IMR-90 (cell line): Measurements from ENCODE around the gene ESRRB. TPM values are rescaled to one million over a fixed set of nuclear protein-coding genes. Genes with fewer than 3 reads are reported as not detected.

Source experiments
- ATAC-seq: fragments of 200-7000 bp; cut with Tn5 transposase; 2 replicates; pipeline ENCODE4 v1.9.1; 2020; ENCODE audit warnings: low read depth, mild to moderate bottlenecking, moderate library complexity
- BruUV-seq: library from RNA; stranded (reverse); fragments of 400-500 nt; replicated peaks from 2 replicates; lab custom pipeline; 2021; lab: Mats Ljungman, UMichigan
- CTCF ChIA-PET: fragments of 300-600 bp; formaldehyde crosslinking; extraction: SDS; loops from one replicate; lab custom pipeline; 2021; ENCODE audit warnings: antibody characterized with exemption; lab: Yijun Ruan, JAX
- POLR2A ChIA-PET: fragments of 300-600 bp; sonication (Branson Sonifier 250); formaldehyde crosslinking; loops from one replicate; lab custom pipeline; 2022; ENCODE audit warnings: antibody characterized with exemption; ENCODE audit not compliant: unreplicated experiment; lab: Charles Lee
- DNase-seq: peaks from one replicate; pipeline ENCODE4 v3.0.0; 2013
- H2AFZ ChIP-seq: replicated peaks from 2 replicates; pipeline ENCODE3; 2013; ENCODE audit warnings: low read length, mild to moderate bottlenecking; ENCODE audit not compliant: poor library complexity
- H2AK5ac ChIP-seq: 2 replicates; pipeline ENCODE4 v1.6.1; 2013; ENCODE audit warnings: low read depth, low read length, inconsistent platforms
- H2AK9ac ChIP-seq: replicated peaks from 2 replicates; pipeline ENCODE3; 2013; ENCODE audit warnings: mild to moderate bottlenecking, low read depth, low read length, moderate library complexity; ENCODE audit not compliant: poor library complexity
- H2BK120ac ChIP-seq: 2 replicates; pipeline ENCODE4 v1.6.1; 2013; ENCODE audit warnings: low read depth, low read length, inconsistent platforms
- H2BK15ac ChIP-seq: 3 replicates; pipeline ENCODE4 v1.6.1; 2013; ENCODE audit warnings: low read depth, low read length, inconsistent platforms
- H2BK20ac ChIP-seq: 2 replicates; pipeline ENCODE4 v1.6.1; 2013; ENCODE audit warnings: low read depth, mild to moderate bottlenecking, inconsistent platforms, low read length, moderate library complexity
- H2BK5ac ChIP-seq: 2 replicates; pipeline ENCODE4 v1.6.1; 2013; ENCODE audit warnings: mild to moderate bottlenecking, low read depth, low read length, inconsistent platforms; ENCODE audit not compliant: poor library complexity, severe bottlenecking
- H3K14ac ChIP-seq: replicated peaks from 2 replicates; pipeline ENCODE4 v1.6.1; 2013; ENCODE audit warnings: low read depth, low read length, inconsistent platforms
- H3K18ac ChIP-seq: 2 replicates; pipeline ENCODE4 v1.6.1; 2013; ENCODE audit warnings: low read depth, low read length, control low read depth
- H3K23ac ChIP-seq: 2 replicates; pipeline ENCODE4 v1.6.1; 2013; ENCODE audit warnings: low read depth, low read length, inconsistent platforms
- H3K27ac ChIP-seq: 2 replicates; pipeline ENCODE4 v1.5.1; 2013; ENCODE audit warnings: mild to moderate bottlenecking, control low read depth, low read length; ENCODE audit not compliant: insufficient read depth
- H3K27me3 ChIP-seq: 2 replicates; pipeline ENCODE4 v1.6.1; 2013; ENCODE audit warnings: low read length; ENCODE audit not compliant: control insufficient read depth, insufficient read depth
- H3K36me3 ChIP-seq: 2 replicates; pipeline ENCODE4 v1.6.1; 2013; ENCODE audit warnings: low read length, mixed read lengths; ENCODE audit not compliant: control insufficient read depth, insufficient read depth
- H3K4ac ChIP-seq: 2 replicates; pipeline ENCODE4 v1.6.1; 2013; ENCODE audit warnings: low read depth, low read length, inconsistent platforms
- H3K4me1 ChIP-seq: 2 replicates; pipeline ENCODE4 v1.6.1; 2013; ENCODE audit warnings: low read length, mixed read lengths; ENCODE audit not compliant: control insufficient read depth, insufficient read depth
- H3K4me2 ChIP-seq: 2 replicates; pipeline ENCODE4 v1.6.1; 2013; ENCODE audit warnings: low read depth, mild to moderate bottlenecking, control low read depth, low read length, moderate library complexity
- H3K4me3 ChIP-seq: 2 replicates; pipeline ENCODE4 v1.5.1; 2013; ENCODE audit warnings: low read depth, mild to moderate bottlenecking, control low read depth, low read length, moderate library complexity; ENCODE audit not compliant: insufficient read depth
- H3K56ac ChIP-seq: 2 replicates; pipeline ENCODE4 v1.6.1; 2013; ENCODE audit warnings: low read length, inconsistent platforms; ENCODE audit not compliant: insufficient read depth; ENCODE audit errors: extremely low read depth
- H3K79me1 ChIP-seq, 2 experiments: 2 replicates each; pipeline ENCODE4 v1.6.1; 2013; ENCODE audit warnings: low read length in 2 of 2, inconsistent platforms in 1 of 2, low read depth in 1 of 2
- H3K9ac ChIP-seq: 2 replicates; pipeline ENCODE4 v1.6.1; 2013; ENCODE audit warnings: low read depth, low read length, control low read depth
- H3K9me1 ChIP-seq: 2 replicates; pipeline ENCODE4 v1.6.1; 2013; ENCODE audit warnings: low read length, inconsistent platforms; ENCODE audit not compliant: insufficient read depth
- H3K9me3 ChIP-seq: 2 replicates; pipeline ENCODE4 v1.6.1; 2013; ENCODE audit warnings: low read length; ENCODE audit not compliant: control insufficient read depth, insufficient read depth
- H4K20me1 ChIP-seq: 2 replicates; pipeline ENCODE4 v1.6.1; 2013; ENCODE audit warnings: low read length, inconsistent platforms; ENCODE audit not compliant: insufficient read depth
- H4K5ac ChIP-seq: 2 replicates; pipeline ENCODE4 v1.6.1; 2013; ENCODE audit warnings: mild to moderate bottlenecking, low read depth, low read length, control low read depth
- H4K8ac ChIP-seq, 2 experiments: 2 replicates each; pipeline ENCODE4 v1.6.1; 2013; ENCODE audit warnings: low read depth in 2 of 2, low read length in 2 of 2, control low read depth in 1 of 2, inconsistent platforms in 1 of 2
- H4K91ac ChIP-seq: 2 replicates; pipeline ENCODE4 v1.6.1; 2013; ENCODE audit warnings: low read depth, low read length, inconsistent platforms; ENCODE audit not compliant: insufficient read depth
- BHLHE40 ChIP-seq: fragments of 150-350 bp; IDR thresholded peaks from 2 replicates; pipeline ENCODE4 v1.6.1; 2016; ENCODE audit warnings: mild to moderate bottlenecking, low read depth, low read length
- CEBPB ChIP-seq: IDR thresholded peaks from 2 replicates; pipeline ENCODE4 v1.6.1; 2012; ENCODE audit warnings: low read depth, low read length, improper control_type of control experiment
- CHD1 ChIP-seq: IDR thresholded peaks from 2 replicates; pipeline ENCODE4 v1.6.1; 2012; ENCODE audit warnings: low read depth, low read length, improper control_type of control experiment
- FOS ChIP-seq: fragments of 150-350 bp; IDR thresholded peaks from 2 replicates; pipeline ENCODE4 v1.6.1; 2016; ENCODE audit warnings: low read depth, low read length
- MAFK ChIP-seq: IDR thresholded peaks from 2 replicates; pipeline ENCODE4 v1.6.1; 2012; ENCODE audit warnings: low read depth, low read length, improper control_type of control experiment
- MAZ ChIP-seq: IDR thresholded peaks from 2 replicates; pipeline ENCODE4 v1.6.1; 2012; ENCODE audit warnings: low read depth, mild to moderate bottlenecking, low read length, improper control_type of control experiment, moderate library complexity, borderline replicate concordance
- MXI1 ChIP-seq: IDR thresholded peaks from 2 replicates; pipeline ENCODE4 v1.6.1; 2012; ENCODE audit warnings: low read depth, mild to moderate bottlenecking, low read length, moderate library complexity, borderline replicate concordance
- NFE2L2 ChIP-seq: fragments of 150-350 bp; IDR thresholded peaks from 2 replicates; pipeline ENCODE4 v1.6.1; 2016; ENCODE audit warnings: low read depth, mild to moderate bottlenecking, low read length
- POLR2A ChIP-seq: IDR thresholded peaks from 2 replicates; pipeline ENCODE4 v1.6.1; 2012; ENCODE audit warnings: mild to moderate bottlenecking, low read depth, low read length
- RAD21 ChIP-seq: IDR thresholded peaks from 2 replicates; pipeline ENCODE4 v1.6.1; 2012; ENCODE audit warnings: low read length, improper control_type of control experiment
- RCOR1 ChIP-seq: IDR thresholded peaks from 2 replicates; pipeline ENCODE4 v1.6.1; 2012; ENCODE audit warnings: mild to moderate bottlenecking, low read length, improper control_type of control experiment; ENCODE audit not compliant: insufficient replicate concordance
- RFX5 ChIP-seq: IDR thresholded peaks from 2 replicates; pipeline ENCODE4 v1.8.0; 2012; ENCODE audit warnings: low read depth, mild to moderate bottlenecking, low read length, moderate library complexity
- SMC3 ChIP-seq: fragments of 150-350 bp; IDR thresholded peaks from 2 replicates; pipeline ENCODE4 v1.6.1; 2016; ENCODE audit warnings: low read depth, mild to moderate bottlenecking, antibody characterized with exemption, low read length, moderate library complexity
- WGBS, 2 experiments: methylation state at CpG; one replicate each; pipeline versions ENCODE4 v1.1.5 to v1.1.7; 2013; ENCODE audit warnings: missing lambda C conversion rate in 2 of 2; ENCODE audit not compliant: insufficient read length in 1 of 2; ENCODE audit errors: extremely low coverage in 2 of 2; 5-methylcytosine and 5-hydroxymethylcytosine counted together
- dilution Hi-C: fragments of 300-500 bp; cut with HindIII; formaldehyde crosslinking; loops from one replicate; pipeline ENCODE4 v1.14.3; 2018; ENCODE audit warnings: low sequenced_read_pairs; ENCODE audit not compliant: unreplicated experiment
- in situ Hi-C: fragments of 300-500 bp; cut with MboI; formaldehyde crosslinking; loops from 3 replicates; pipeline ENCODE4 v1.14.3; 2019; ENCODE audit warnings: low sequenced_read_pairs, inconsistent platforms, mixed read lengths
- intact Hi-C: fragments of 100-400 bp; cut with micrococcal nuclease; formaldehyde crosslinking; loops from 2 replicates; pipeline ENCODE4 v1.10.0; 2022
- polyA plus RNA-seq, 3 experiments: library from polyadenylated mRNA; depleted of rRNA; stranded (reverse); fragments of >200 nt; gene quantifications; 2 replicates each; pipeline ENCODE4 v1.2.3, GENCODE V29; 2012; ENCODE audit warnings: low replicate concordance in 1 of 3
- total RNA-seq: library from RNA; depleted of rRNA; stranded (reverse); fragments of >200 nt; gene quantifications from 2 replicates; pipeline ENCODE4 v1.2.3, GENCODE V29; 2012
- TF ChIP-seq, protein P1 (sequence below): fragments of 150-350 bp; IDR thresholded peaks from 2 replicates; pipeline ENCODE4 v1.6.1; 2017; ENCODE audit warnings: mild to moderate bottlenecking, antibody characterized with exemption, low read length, low read depth
- TF ChIP-seq, protein P2 (sequence below): conservative IDR thresholded peaks from 2 replicates; pipeline ENCODE4 v1.5.1; 2012; ENCODE audit warnings: mild to moderate bottlenecking, low read depth, low read length, improper control_type of control experiment
- TF ChIP-seq, protein P3 (sequence below): fragments of 150-350 bp; IDR thresholded peaks from 2 replicates; pipeline ENCODE4 v1.6.1; 2016; ENCODE audit warnings: low read depth, mild to moderate bottlenecking, low read length, moderate library complexity, borderline replicate concordance

Gene ESRRB
- total and polyA plus RNA-seq, 2 of the 4 experiments (the other 2 are of a cell fraction): not detected

DNA sequence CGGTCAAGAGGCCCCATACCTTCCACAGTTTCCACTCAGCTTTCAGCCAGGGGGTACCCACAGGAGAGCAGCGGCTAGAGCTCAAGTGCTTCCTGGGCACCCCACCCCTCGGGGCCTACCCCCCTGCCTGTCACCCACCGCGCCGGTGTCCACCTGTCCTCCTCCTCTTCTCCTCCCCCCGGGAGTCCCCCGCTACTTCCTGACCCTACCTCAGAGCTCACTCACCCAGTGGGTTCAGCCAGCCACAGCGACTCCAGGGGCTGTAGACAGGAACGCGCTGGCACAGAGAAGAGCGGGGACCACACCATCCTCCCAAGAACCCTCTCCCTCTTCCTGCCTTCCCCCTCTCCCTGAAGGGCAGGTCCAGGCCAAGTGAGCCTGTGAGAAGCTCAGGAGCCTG lies 123.0 kb downstream of the ESRRB start:
- POLR2A ChIA-PET: no interaction called here
- Histone ChIP-seq H3K79me1 (no peaks in the 10 kb centered on the region), H2AFZ (no peak overlapping the region), H2BK20ac (no peak overlapping the region), H3K9ac (no peak overlapping the region), H3K4ac (no peak overlapping the region), H4K20me1 (no peaks in the 10 kb centered on the region), H2BK120ac (no peak overlapping the region), H3K23ac (no peak overlapping the region), H2AK9ac (no peak overlapping the region), H3K4me1 (no peaks in the 10 kb centered on the region), H4K8ac (no peak overlapping the region), H3K36me3 (no peaks in the 10 kb centered on the region), H4K5ac (no peak overlapping the region), H2BK15ac (no peak overlapping the region), H4K91ac (no peak overlapping the region), H3K4me2 (no peak overlapping the region), H3K9me3 (no peaks in the 10 kb centered on the region), H3K18ac (no peak overlapping the region), H3K4me3 (no peak overlapping the region), H2BK5ac (no peak overlapping the region), H3K27ac (no peak overlapping the region), H2AK5ac (no peak overlapping the region), H3K27me3 (no peaks in the 10 kb centered on the region), H3K14ac (no peak overlapping the region), H3K9me1 (no peaks in the 10 kb centered on the region), H3K56ac (no peak overlapping the region)
- BruUV-seq: no TSS peak
- TF ChIP-seq, protein P1, sequence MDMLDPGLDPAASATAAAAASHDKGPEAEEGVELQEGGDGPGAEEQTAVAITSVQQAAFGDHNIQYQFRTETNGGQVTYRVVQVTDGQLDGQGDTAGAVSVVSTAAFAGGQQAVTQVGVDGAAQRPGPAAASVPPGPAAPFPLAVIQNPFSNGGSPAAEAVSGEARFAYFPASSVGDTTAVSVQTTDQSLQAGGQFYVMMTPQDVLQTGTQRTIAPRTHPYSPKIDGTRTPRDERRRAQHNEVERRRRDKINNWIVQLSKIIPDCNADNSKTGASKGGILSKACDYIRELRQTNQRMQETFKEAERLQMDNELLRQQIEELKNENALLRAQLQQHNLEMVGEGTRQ: no peak
- TF ChIP-seq FOS (no peak), CHD1 (no peak), RAD21 (no peak), MAZ (no peak), CEBPB (no peak), MAFK (no peak), MXI1 (no peak), RFX5 (no peak), POLR2A (no peak), BHLHE40 (no peak), SMC3 (no peak), NFE2L2 (no peak), RCOR1 (no peak)
- TF ChIP-seq, protein P2, sequence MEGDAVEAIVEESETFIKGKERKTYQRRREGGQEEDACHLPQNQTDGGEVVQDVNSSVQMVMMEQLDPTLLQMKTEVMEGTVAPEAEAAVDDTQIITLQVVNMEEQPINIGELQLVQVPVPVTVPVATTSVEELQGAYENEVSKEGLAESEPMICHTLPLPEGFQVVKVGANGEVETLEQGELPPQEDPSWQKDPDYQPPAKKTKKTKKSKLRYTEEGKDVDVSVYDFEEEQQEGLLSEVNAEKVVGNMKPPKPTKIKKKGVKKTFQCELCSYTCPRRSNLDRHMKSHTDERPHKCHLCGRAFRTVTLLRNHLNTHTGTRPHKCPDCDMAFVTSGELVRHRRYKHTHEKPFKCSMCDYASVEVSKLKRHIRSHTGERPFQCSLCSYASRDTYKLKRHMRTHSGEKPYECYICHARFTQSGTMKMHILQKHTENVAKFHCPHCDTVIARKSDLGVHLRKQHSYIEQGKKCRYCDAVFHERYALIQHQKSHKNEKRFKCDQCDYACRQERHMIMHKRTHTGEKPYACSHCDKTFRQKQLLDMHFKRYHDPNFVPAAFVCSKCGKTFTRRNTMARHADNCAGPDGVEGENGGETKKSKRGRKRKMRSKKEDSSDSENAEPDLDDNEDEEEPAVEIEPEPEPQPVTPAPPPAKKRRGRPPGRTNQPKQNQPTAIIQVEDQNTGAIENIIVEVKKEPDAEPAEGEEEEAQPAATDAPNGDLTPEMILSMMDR: no peak
- TF ChIP-seq, protein P3, sequence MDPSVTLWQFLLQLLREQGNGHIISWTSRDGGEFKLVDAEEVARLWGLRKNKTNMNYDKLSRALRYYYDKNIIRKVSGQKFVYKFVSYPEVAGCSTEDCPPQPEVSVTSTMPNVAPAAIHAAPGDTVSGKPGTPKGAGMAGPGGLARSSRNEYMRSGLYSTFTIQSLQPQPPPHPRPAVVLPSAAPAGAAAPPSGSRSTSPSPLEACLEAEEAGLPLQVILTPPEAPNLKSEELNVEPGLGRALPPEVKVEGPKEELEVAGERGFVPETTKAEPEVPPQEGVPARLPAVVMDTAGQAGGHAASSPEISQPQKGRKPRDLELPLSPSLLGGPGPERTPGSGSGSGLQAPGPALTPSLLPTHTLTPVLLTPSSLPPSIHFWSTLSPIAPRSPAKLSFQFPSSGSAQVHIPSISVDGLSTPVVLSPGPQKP: no peak
- WGBS, 2 experiments: 73% methylated on average over 6 of the region's 12 CpGs; no CpG with 5 or more reads in 1 of the 2 experiments
- CTCF ChIA-PET: no interaction called here
- dilution Hi-C loops: no loop called here
- in situ Hi-C loops: no loop called here
- ATAC-seq (no peak), DNase-seq (no peak)
- intact Hi-C loops: no loop called here
